HG02798 (cell line): ENCODE data around the gene CFL2.
"Not testable (repeated sequence)": the region's sequence is repeated elsewhere in the genome, so short reads cannot be mapped to it uniquely, and the experiment has no call there.

Experiments used
- ATAC-seq: cut with Tn5 transposase; IDR thresholded peaks from one replicate; pipeline ENCODE4 v1.9.1; 2021; ENCODE audit warnings: mild to moderate bottlenecking; ENCODE audit not compliant: unreplicated experiment, poor library complexity

CFL2 gene

DNA sequence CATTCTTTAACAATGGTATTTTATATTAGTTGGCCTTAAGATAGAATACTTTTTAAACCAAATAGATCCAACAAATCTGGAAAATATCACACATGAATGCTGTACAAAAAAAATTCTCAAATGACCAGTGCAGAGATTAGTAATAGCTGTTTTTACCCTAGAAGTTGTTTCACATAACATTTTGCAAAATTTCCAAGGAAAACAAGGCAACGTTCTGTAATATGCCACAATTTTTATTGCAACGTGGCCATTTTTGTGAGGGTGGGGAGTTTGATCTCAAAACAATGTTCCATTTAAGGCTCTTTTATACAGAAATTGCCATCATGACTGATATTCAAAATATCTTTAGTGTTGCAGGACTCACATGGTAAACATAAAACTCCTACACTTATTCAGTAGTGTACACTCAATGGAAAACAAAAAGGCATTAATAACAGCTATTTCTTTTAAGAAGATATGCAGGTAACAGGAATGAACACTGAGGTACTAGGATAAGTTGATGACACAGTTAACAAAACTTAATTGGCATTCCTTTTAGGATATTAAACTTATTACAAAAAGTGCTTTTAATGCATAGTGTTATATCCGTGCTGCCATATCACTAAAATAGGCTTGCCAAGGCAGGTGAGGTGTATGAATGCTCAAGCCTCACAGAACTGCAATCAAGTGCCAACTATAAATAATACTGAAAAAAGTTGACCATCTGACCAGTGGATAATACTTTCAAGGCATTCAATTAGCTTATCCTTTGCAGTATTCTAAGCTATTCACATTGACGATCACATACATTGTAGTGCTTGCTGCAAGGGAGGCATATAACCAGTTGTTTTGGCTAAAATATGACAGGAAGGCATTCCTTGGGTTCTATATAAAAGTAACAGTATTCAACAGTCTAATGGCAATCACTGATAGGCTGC, 2.3 kb downstream of the CFL2 start:
- ATAC-seq = no peak

- ATAC-seq = peak; percentile 39
These were observed 3.2 kb downstream of the CFL2 start for GRCh38 chr14:34711169-34711568.

- ATAC-seq = no peak
These were observed 3.6 kb downstream of the CFL2 start for GRCh38 chr14:34710744-34711143.

DNA sequence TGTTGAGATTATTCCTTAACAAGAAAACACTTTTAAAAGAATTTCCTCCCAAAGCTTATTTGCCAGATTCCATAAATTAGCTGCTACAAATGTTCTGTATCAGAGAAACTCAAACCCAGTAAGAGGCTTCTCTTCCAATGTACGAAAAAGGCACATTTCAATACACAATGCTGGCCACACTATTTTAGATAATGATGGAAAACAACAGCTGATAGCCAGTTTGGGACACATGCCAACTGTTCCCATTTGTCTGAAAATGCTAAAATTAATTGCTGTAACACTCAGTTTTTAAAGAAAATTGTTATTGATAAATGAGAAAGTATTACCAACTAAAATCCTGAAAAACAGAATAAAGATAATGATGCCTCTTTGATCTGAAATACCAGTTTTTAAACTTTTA, 4.4 kb downstream of the CFL2 start:
- no peak for ATAC-seq

- no peak for ATAC-seq
These were observed 6.7 kb downstream of the CFL2 start for GRCh38 chr14:34707722-34708121.

DNA sequence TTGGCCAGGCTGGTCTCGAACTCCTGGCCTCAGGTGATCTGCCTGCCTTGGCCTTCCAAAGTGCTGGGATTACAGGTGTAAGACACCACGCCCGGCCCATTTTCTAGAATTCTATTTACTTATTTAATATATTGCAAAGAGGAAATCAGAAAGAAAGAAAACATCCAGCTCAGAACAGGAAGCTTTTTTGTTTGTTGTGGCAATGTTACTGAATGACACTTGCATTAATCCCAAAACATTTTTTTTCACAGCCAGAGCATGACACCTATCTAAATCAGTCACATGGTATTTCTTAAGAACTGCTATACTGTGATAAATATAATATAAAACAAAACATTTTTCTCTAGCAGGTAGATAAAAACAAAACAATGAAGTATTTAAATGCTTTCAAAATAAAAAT, 12.6 kb downstream of the CFL2 start:
- no peak for ATAC-seq

DNA sequence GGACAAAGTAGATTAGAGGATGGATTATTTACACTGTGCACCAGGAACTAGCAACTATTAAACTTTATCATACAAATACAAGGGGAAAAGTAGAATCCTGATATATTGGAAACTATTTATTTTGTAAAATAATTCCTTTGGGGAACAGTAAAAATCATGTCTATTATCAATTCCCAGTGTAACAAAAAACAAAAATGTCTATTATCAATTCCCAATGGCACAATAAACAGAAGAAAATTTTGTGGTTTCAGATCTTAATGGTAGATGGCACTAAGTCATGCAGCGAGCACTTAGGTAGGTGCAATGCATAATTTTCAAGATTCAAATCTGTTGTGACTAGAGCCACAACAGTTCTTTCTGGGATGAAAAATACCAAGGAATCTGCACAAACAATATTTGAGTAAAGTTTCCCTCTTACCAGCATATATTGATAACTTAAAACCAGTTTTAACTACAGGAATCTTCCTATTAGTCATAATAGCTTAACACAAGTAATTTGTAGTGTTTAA, 13.7 kb downstream of the CFL2 start:
- no peak for ATAC-seq

DNA sequence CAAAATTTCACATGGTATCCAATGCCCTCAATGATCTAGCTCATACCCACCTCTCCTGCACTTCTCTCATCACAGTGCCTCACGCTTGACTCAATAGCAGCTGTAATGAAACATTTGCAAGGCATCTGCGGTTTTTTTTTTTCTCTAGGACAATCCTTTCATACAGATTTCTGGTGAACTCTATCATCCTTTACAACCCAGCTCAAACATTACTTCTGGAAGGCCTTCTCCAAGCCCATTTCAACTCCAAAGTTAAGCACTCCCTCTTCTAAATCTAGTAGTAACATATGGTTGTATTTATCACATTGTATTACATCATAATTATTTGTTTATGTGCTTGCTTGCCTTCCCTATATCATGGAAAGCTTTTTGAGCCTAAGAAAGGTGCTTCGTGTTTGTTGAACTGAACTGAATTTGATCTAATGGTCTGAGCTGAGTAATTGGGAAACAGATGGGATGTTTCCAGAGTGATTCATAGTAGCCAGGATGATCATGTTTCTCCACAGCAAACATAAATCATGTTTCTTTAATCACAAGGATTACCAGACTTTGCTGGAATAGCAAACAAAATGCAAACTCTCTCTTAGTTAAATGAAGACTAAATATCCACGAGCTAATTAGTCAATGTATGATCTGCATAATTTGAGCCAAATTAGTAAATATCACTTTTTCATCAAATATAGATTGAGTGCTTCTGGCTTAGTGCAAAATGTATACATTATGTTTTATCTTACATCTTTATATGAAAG, 14.3 kb downstream of the CFL2 start:
- ATAC-seq = no peak

GRCh38 chr14:34694216-34694615, 20.2 kb downstream of the CFL2 start:
- ATAC-seq = not testable (repeated sequence)

- no peak for ATAC-seq
These were observed 21.0 kb downstream of the CFL2 start for GRCh38 chr14:34693228-34693939.

GRCh38 chr14:34692898-34693227, 21.5 kb downstream of the CFL2 start:
- ATAC-seq = no peak

GRCh38 chr14:34692348-34692747, 22.0 kb downstream of the CFL2 start:
- ATAC-seq = no peak

DNA sequence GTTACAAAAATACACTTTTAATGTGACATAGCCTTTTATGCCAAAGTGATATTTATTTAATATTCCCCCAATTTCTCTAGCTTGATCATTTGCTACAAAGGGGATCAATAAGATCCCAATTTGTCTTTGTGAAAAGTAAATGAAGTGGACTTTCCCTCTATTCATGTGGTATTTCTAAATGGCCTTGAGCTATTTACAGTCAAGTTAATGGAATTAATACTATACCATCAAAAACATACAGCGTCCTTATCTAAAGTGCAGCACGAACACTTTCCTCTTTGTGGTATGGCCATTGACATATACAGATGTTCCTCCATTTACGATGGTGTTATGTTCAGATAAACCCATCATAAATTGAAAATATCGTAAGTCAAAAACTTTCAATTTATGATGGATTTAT, 23.2 kb downstream of the CFL2 start:
- ATAC-seq = no peak

GRCh38 chr14:34688470-34689206, 25.8 kb downstream of the CFL2 start:
- no peak for ATAC-seq

GRCh38 chr14:34685819-34686428, 28.5 kb downstream of the CFL2 start:
- ATAC-seq = no peak

DNA sequence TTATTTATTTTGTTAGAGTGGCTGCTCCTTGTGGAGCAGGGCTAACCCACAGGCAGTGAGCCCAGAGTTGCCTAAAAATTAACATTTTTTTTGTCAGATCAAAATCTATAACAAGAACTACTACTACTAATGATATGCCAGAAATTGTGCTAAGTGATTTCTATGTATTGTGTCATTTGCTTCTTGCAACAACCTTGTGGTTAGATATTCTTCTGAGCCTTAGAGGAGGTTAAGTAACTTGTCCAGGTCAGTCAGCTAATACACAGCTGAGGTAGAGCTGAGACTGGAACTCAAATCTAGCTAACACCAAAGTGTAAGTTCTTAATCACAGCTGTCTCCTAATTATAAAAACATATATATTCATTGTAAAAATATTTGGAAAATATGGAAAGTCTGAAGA, 29.8 kb downstream of the CFL2 start:
- no peak for ATAC-seq

DNA sequence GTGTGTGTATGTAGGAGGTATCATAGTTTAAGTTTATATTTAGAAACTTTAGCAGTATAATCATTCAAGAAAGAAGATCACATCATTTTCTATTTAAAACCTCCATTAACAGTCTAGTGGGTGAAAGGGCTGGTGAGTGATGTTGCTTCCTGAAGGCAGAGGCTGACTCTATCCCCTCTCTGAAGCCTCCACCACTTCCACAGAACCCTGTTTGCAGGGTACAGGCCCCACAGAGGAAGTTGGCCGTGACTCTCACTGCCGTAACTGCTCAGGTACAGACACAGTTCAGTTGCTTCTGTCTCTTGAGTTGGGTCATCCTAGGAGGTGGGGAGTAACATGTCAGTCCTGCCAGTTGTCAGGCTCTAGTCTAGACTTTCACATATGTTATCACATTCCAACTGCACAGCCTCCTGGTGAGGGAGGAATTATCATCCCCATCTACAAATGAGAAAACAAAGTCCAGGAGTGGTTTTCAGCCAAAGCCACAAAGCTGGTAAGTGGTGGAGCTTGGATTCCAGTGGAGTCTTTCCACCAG, 31.5 kb downstream of the CFL2 start:
- ATAC-seq = no peak

- ATAC-seq = no peak
These were observed 33.5 kb downstream of the CFL2 start for GRCh38 chr14:34680806-34681479.

- ATAC-seq = no peak
These were observed 35.7 kb downstream of the CFL2 start for GRCh38 chr14:34678735-34679134.
